Vagina (tissue), 2 donors: Measurements from ENCODE around the gene MSL2. TPM values are rescaled to one million over a fixed set of nuclear protein-coding genes. Genes with fewer than 3 reads are reported as not detected.
A peak's percentile ranks its signal among the peaks of the same experiment; 100 is the strongest.

Source experiments
- DNase-seq, 2 donors: peaks; one replicate each; pipeline ENCODE4 v3.0.0-alpha.2; 2017; ENCODE audit errors: extremely low spot score in 2 of 2
- H3K27ac ChIP-seq: fragments of 200-600 bp; sonication (generic); one replicate; pipeline ENCODE4 v1.5.1; 2019
- H3K27me3 ChIP-seq: fragments of 200-600 bp; sonication (generic); one replicate; pipeline ENCODE4 v1.5.1; 2019
- H3K36me3 ChIP-seq, 2 donors: fragments of 200-600 bp; sonication (generic); one replicate each; pipeline ENCODE4 v1.5.1; 2017 to 2019
- H3K4me1 ChIP-seq: fragments of 200-600 bp; sonication (generic); one replicate; pipeline ENCODE4 v1.5.1; 2019
- H3K4me3 ChIP-seq, 2 donors: fragments of 200-600 bp; sonication (generic); 1 replicate in 1 of 2; 2 replicates in 1 of 2; pipeline ENCODE4 v1.5.1; 2016 to 2019
- H3K9me3 ChIP-seq: fragments of 200-600 bp; sonication (generic); one replicate; pipeline ENCODE4 v1.5.1; 2019
- CTCF ChIP-seq, 3 experiments: fragments of 450-650 bp in 2 of 3; fragments of 200-600 bp in 1 of 3; sonication (generic) in 1 of 3; IDR thresholded peaks; one replicate each; pipeline ENCODE4 v1.5.1; 2017 to 2019; ENCODE audit warnings: antibody characterized with exemption in 3 of 3, mild to moderate bottlenecking in 2 of 3, moderate library complexity in 2 of 3
- POLR2A ChIP-seq, 2 donors: fragments of 450-650 bp; IDR thresholded peaks; one replicate each; pipeline ENCODE4 v1.6.1; 2017; ENCODE audit warnings: antibody characterized with exemption in 2 of 2, mild to moderate bottlenecking in 2 of 2, moderate library complexity in 2 of 2
- POLR2AphosphoS5 ChIP-seq, 2 donors: sonication (generic); formaldehyde crosslinking; IDR thresholded peaks; one replicate each; pipeline ENCODE4 v1.9.0; 2017; ENCODE audit warnings: antibody characterized with exemption in 2 of 2, mild to moderate bottlenecking in 2 of 2, low read depth in 1 of 2; ENCODE audit not compliant: insufficient read depth in 1 of 2
- intact Hi-C: fragments of 100-400 bp; cut with DNase I; formaldehyde crosslinking; loops from one replicate; pipeline ENCODE4 v1.15.1; 2023
- total RNA-seq: library from RNA; depleted of rRNA; stranded (reverse); fragments of >200 nt; gene quantifications from one replicate; pipeline ENCODE4 v1.2.3, GENCODE V29; 2016

Gene MSL2
- total RNA-seq, result 18.7 TPM

GRCh38 chr3:136196064-136196400 is at the start of gene MSL2:
MSL2 (minus strand) TSS chr3:136196335; CDS start chr3:136195113, 1,222 bp downstream.
- Histone ChIP-seq H3K4me3 (peak within 1 kb of the TSS; percentile 89 to 94), H3K27ac (peak within 1 kb of the TSS; percentile 100), H3K9me3 (no peaks in the 10 kb centered on the region), H3K36me3 (no peaks in the 10 kb centered on the region), H3K27me3 (no peaks in the 10 kb centered on the region), H3K4me1 (peaks cover 35% of the 10 kb centered on the region)
- peak in 1 of 3 experiments; percentile 11 for TF ChIP-seq CTCF (IDR thresholded peaks at IDR 0.05)
- TF ChIP-seq POLR2A (IDR thresholded peaks at IDR 0.05), result peak in 1 of 2 donors; percentile 82
- no peak for TF ChIP-seq POLR2AphosphoS5 (IDR thresholded peaks at IDR 0.05; ENCODE audit: insufficient read depth in 1 of 2, low read depth in 1 of 2)
- no peak for DNase-seq
- intact Hi-C loops, result loop anchor here (2.0 to 10.0 kb wide), 2 partner anchors 231 to 557 kb away; partner anchors contain the start of genes PPP2R3A and STAG1

DNA sequence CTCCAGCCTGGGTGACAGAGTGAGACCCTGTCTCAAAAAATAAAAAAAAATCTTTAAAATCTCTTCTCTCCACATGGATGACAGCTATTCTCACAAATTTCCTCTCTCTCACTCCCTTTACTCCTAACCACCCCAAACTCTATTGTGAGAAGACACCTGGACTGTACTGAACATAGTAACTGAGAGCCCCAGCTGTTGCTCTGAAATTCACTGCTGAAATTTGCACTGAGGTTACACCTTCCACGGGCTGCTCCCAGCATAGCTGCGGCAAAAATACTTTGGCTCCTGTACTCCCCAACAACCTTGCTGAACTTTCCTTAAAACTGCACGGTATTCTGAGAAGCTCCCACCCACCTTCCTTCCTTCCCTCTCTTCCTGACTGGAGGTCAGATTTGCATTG is 49.6 kb upstream of the MSL2 start:
- Histone ChIP-seq H3K9me3 (no peaks in the 10 kb centered on the region), H3K4me1 (peaks cover 7% of the 10 kb centered on the region), H3K4me3 (no peak overlapping the region), H3K27ac (no peak overlapping the region), H3K36me3 (no peaks in the 10 kb centered on the region), H3K27me3 (no peaks in the 10 kb centered on the region)
- no peak for DNase-seq
- intact Hi-C loops, result no loop called here
- no peak for TF ChIP-seq POLR2A (IDR thresholded peaks at IDR 0.05)
- TF ChIP-seq POLR2AphosphoS5 (IDR thresholded peaks at IDR 0.05; ENCODE audit: insufficient read depth in 1 of 2, low read depth in 1 of 2), result no peak
- TF ChIP-seq CTCF (IDR thresholded peaks at IDR 0.05), result no peak

DNA sequence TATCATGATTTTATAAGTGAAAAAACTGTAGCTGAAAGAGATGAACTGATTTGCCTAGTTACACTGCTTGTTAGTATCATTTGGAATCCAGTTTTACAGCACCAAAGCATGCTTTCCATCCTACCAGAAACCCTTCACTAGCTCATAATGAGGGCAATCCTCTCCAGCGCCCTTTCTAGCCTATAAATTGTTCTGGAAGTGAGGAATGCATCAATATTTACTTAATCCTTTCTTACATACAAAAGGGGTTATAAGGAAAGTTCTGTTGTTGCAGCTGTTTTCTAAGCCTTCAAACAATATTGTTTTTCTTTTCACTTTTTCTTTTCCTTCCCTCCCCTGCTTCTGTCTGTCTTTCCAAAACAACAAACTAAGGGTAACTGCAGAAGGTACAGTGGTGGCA is 43.0 kb upstream of the MSL2 start:
- no peak for DNase-seq
- no peaks in the 10 kb centered on the region for H3K9me3 ChIP-seq
- H3K36me3 ChIP-seq, result no peaks in the 10 kb centered on the region
- H3K27me3 ChIP-seq, result no peaks in the 10 kb centered on the region
- intact Hi-C loops, result no loop called here
- H3K4me1 ChIP-seq, result no peaks in the 10 kb centered on the region
- no peak overlapping the region for H3K4me3 ChIP-seq
- H3K27ac ChIP-seq, result no peak overlapping the region
- TF ChIP-seq POLR2A (IDR thresholded peaks at IDR 0.05), result no peak
- TF ChIP-seq CTCF (IDR thresholded peaks at IDR 0.05), result no peak
- TF ChIP-seq POLR2AphosphoS5 (IDR thresholded peaks at IDR 0.05; ENCODE audit: insufficient read depth in 1 of 2, low read depth in 1 of 2), result no peak

- no peak for TF ChIP-seq CTCF (IDR thresholded peaks at IDR 0.05)
- TF ChIP-seq POLR2A (IDR thresholded peaks at IDR 0.05), result no peak
- TF ChIP-seq POLR2AphosphoS5 (IDR thresholded peaks at IDR 0.05; ENCODE audit: insufficient read depth in 1 of 2, low read depth in 1 of 2), result no peak
- Histone ChIP-seq H3K36me3 (no peaks in the 10 kb centered on the region), H3K9me3 (no peaks in the 10 kb centered on the region), H3K27me3 (no peaks in the 10 kb centered on the region), H3K4me3 (no peak overlapping the region), H3K4me1 (no peaks in the 10 kb centered on the region), H3K27ac (no peak overlapping the region)
- no peak for DNase-seq
- intact Hi-C loops, result no loop called here
Measured at GRCh38 chr3:136237961-136238649, 42.0 kb upstream of the MSL2 start.

- Histone ChIP-seq H3K4me1 (no peaks in the 10 kb centered on the region), H3K27me3 (no peaks in the 10 kb centered on the region), H3K27ac (no peak overlapping the region), H3K9me3 (no peaks in the 10 kb centered on the region), H3K4me3 (no peak overlapping the region), H3K36me3 (no peaks in the 10 kb centered on the region)
- TF ChIP-seq POLR2A (IDR thresholded peaks at IDR 0.05) (no peak), POLR2AphosphoS5 (IDR thresholded peaks at IDR 0.05; ENCODE audit: insufficient read depth in 1 of 2, low read depth in 1 of 2) (no peak), CTCF (IDR thresholded peaks at IDR 0.05) (no peak)
- no peak for DNase-seq
- intact Hi-C loops, result no loop called here
Measured at GRCh38 chr3:136237103-136237502, 41.0 kb upstream of the MSL2 start.
